NCI-H1092 treated with DMSO at 0.1 percent for 48 hours (cell line): ENCODE data around the gene PSMD3.

ENCODE experiments used
- DNase-seq: peaks from one replicate; lab custom pipeline; 2025; lab: John Stamatoyannopoulos, UW

PSMD3 gene

GRCh38 chr17:40022961-40023541 lies 42.4 kb downstream of the PSMD3 start:
- peak; percentile 76 for DNase-seq

- peak; percentile 82 for DNase-seq
Observed at GRCh38 chr17:40023590-40024292, 43.1 kb downstream of the PSMD3 start.

GRCh38 chr17:40024901-40025300 lies 44.3 kb downstream of the PSMD3 start:
- no peak for DNase-seq

- no peak for DNase-seq
Observed at GRCh38 chr17:40025559-40025958, 45.0 kb downstream of the PSMD3 start.

- DNase-seq: peak; percentile 66
Observed at GRCh38 chr17:40025991-40026815, 45.6 kb downstream of the PSMD3 start.

GRCh38 chr17:40026816-40027613 lies 46.4 kb downstream of the PSMD3 start:
- DNase-seq: peak; percentile 68

GRCh38 chr17:40027614-40028012 lies 47.0 kb downstream of the PSMD3 start:
- DNase-seq: no peak

- DNase-seq: no peak
Observed at GRCh38 chr17:40028595-40028994, 48.0 kb downstream of the PSMD3 start.

GRCh38 chr17:40031706-40032105 lies 51.1 kb downstream of the PSMD3 start:
- no peak for DNase-seq

- no peak for DNase-seq
Observed at GRCh38 chr17:40032322-40033320, 52.0 kb downstream of the PSMD3 start.

- no peak for DNase-seq
Observed at GRCh38 chr17:40033339-40033738, 52.7 kb downstream of the PSMD3 start.

GRCh38 chr17:40034426-40035161 lies 54.0 kb downstream of the PSMD3 start:
- DNase-seq: no peak

- DNase-seq: no peak
Observed at GRCh38 chr17:40035162-40035559, 54.6 kb downstream of the PSMD3 start.

- peak; percentile 24 for DNase-seq
Observed at GRCh38 chr17:40038882-40039513, 58.4 kb downstream of the PSMD3 start.

GRCh38 chr17:40041196-40041595 lies 60.6 kb downstream of the PSMD3 start:
- no peak for DNase-seq
